ENCODE measurements around the gene BIN2. TPM values are rescaled to one million over a fixed set of nuclear protein-coding genes. Genes with fewer than 3 reads are reported as not detected.
"Not testable (repeated sequence)": the region's sequence is repeated elsewhere in the genome, so short reads cannot be mapped to it uniquely, and the experiment has no call there.

BIN2 gene
- total RNA-seq, 3 donors from 2014 or later (not counting 1 experiment from before 2014, with no cell fraction given): 443 to 495 (median 478) TPM

DNA sequence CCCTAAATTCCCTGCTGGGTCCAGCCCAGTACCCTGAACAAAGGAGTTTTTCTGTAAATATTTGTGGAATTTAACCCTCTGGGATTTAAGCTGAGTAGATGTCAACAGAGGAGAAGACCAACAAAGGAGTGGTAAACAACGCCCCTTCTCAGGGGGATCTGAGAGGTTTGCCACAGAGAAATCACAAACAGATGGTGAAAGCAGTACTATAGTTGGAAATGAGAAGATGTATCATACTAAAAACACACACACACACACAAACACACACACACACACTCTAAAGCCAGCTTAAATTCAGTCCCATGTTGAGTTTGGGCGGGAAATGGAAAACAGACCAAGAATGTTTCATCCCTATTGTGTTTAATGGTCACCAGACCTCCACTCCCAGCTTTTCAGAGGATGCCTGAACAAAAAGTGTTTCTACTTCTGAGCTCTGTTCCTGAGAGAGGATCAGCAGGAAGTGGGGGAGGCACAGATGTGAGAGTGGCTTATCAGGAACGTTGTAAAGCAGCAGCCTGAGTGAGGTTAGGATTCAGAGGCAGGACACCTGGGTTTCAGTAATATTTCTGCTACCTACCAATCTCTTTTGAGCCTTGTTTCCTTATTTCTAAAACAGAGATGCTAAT lies 3.2 kb downstream of the BIN2 start:
- Mint-ChIP-seq H3K27ac (peak overlapping the region; percentile 87 to 90), H3K4me3 (peak overlapping the region; percentile 94), H3K27me3 (ENCODE audit: low read depth in 2 of 2) (no peaks in the 10 kb centered on the region), H3K4me1 (peaks cover 89 to 91% of the 10 kb centered on the region in 2 donors), H3K36me3 (peaks cover 18% of the 10 kb centered on the region), H3K9me3 (no peaks in the 10 kb centered on the region)
- Histone ChIP-seq H3K4me3 (ENCODE audit: low read length) (peak overlapping the region; percentile 90), H3K4me1 (ENCODE audit: control insufficient read depth, insufficient read depth, low read length) (peaks cover 78% of the 10 kb centered on the region), H3K27me3 (ENCODE audit: control insufficient read depth, insufficient read depth, low read length) (no peaks in the 10 kb centered on the region), H3K9me3 (ENCODE audit: control insufficient read depth, insufficient read depth, low read length) (no peaks in the 10 kb centered on the region), H3K27ac (ENCODE audit: low read length) (peak overlapping the region; percentile 97), H3K36me3 (ENCODE audit: control insufficient read depth, insufficient read depth, low read length) (peaks cover 7% of the 10 kb centered on the region)
- intact Hi-C loops (cut with micrococcal nuclease): no loop called here
- 24% methylated on average over 3 of the region's 3 CpGs for WGBS (ENCODE audit: insufficient coverage)
- peak in 1 of 2 donors; percentile 47 for DNase-seq
- no peak for ATAC-seq
- TF ChIP-seq, protein P1, sequence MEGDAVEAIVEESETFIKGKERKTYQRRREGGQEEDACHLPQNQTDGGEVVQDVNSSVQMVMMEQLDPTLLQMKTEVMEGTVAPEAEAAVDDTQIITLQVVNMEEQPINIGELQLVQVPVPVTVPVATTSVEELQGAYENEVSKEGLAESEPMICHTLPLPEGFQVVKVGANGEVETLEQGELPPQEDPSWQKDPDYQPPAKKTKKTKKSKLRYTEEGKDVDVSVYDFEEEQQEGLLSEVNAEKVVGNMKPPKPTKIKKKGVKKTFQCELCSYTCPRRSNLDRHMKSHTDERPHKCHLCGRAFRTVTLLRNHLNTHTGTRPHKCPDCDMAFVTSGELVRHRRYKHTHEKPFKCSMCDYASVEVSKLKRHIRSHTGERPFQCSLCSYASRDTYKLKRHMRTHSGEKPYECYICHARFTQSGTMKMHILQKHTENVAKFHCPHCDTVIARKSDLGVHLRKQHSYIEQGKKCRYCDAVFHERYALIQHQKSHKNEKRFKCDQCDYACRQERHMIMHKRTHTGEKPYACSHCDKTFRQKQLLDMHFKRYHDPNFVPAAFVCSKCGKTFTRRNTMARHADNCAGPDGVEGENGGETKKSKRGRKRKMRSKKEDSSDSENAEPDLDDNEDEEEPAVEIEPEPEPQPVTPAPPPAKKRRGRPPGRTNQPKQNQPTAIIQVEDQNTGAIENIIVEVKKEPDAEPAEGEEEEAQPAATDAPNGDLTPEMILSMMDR (IDR thresholded peaks at IDR 0.05): no peak

- Histone ChIP-seq H3K4me1 (ENCODE audit: control insufficient read depth, insufficient read depth, low read length) (peaks cover 79% of the 10 kb centered on the region), H3K4me3 (ENCODE audit: low read length) (no peak overlapping the region), H3K36me3 (ENCODE audit: control insufficient read depth, insufficient read depth, low read length) (peaks cover 12% of the 10 kb centered on the region), H3K27ac (ENCODE audit: low read length) (peak overlapping the region; percentile 97), H3K27me3 (ENCODE audit: control insufficient read depth, insufficient read depth, low read length) (no peaks in the 10 kb centered on the region), H3K9me3 (ENCODE audit: control insufficient read depth, insufficient read depth, low read length) (no peaks in the 10 kb centered on the region)
- Mint-ChIP-seq H3K27ac (peak overlapping the region; percentile 87 to 90), H3K4me1 (peaks cover 89 to 90% of the 10 kb centered on the region in 2 donors), H3K4me3 (peak overlapping the region; percentile 94), H3K27me3 (ENCODE audit: low read depth in 2 of 2) (no peaks in the 10 kb centered on the region), H3K36me3 (peaks cover 18% of the 10 kb centered on the region), H3K9me3 (no peaks in the 10 kb centered on the region)
- DNase-seq (no peak), ATAC-seq (no peak)
- 57% methylated on average over 2 of the region's 4 CpGs for WGBS (ENCODE audit: insufficient coverage)
- intact Hi-C loops (cut with micrococcal nuclease): no loop called here
- TF ChIP-seq, protein P1 (IDR thresholded peaks at IDR 0.05): no peak
Observed at GRCh38 chr12:51320311-51320694, 3.7 kb downstream of the BIN2 start.

DNA sequence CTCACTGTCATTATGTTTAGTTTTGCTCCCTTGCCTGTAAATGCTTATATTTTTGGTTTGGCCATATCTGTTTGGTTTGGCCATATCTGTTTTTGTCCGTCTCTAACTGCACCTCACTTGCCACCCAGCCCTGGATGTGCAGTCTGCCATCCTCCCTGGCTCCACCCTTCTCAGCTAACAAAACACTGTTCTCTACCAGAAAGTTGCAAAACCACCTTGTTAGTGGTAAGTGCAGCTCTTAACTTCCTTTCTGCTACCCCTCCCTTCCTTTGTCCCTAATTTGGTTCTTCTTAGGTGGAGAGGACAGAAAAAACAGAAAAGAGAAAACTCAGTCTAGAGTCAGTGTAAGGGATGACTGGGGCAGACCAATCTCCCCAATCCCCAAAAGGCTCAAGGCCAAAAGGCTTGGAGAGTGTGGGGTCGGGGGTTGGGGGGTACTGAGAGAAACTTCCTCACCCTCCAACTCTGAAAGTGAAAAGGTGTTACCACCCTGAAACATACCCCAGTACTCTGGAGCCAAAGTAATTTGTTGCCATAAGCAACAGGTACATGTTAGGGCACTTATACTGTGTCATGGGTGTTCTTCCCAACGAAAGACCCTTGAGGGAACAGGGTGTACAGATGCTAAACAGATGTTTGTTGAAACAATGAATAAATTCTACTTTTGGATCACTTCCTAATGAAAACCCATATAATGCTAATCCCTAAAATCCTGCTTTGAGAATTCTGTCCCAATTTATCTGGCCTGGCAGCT lies 5.0 kb downstream of the BIN2 start:
- ATAC-seq: peak; percentile 75 to 90 (median 87)
- DNase-seq: peak; percentile 35 to 84

DNA sequence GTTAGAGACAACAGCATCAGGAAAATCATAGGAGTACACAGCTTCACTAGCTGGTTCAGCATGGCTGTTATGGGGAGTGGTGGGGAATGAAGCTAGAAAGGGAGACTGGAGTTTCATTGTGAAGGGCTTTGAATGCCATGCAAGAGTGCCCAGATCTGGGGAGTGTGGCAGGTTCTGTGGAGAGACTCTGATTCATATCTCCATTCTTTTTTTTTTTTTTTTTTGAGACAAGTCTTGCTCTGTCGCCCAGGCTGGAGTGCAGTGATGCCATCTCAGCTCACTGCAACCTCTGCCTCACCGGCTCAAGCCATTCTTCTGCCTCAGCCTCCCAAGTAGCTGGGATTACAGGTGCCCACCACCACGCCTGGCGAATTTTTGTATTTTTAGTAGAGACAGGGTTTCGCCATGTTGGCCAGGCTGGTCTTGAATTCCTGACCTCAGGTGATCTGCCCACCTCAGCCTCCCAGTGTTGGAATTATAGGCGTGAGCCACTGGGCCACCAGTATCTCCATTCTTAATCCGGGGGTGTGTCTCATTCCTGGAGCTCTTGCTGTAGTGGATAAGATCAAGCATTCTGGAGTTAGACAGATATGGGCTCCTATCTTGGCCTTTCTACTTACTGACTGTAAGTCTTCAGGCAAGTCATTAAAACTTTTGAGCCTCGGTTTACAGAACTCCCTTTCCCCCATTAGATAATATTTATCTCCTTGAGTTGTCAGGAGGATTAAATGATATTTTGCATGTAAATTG lies 5.7 kb downstream of the BIN2 start:
- H3K9me3 Mint-ChIP-seq, DNase-seq: not testable (repeated sequence)

More for the DNA sequence above, 5.0 kb downstream of the BIN2 start:
- Mint-ChIP-seq H3K9me3 (no peaks in the 10 kb centered on the region), H3K27ac (peak overlapping the region; percentile 87 to 90), H3K27me3 (ENCODE audit: low read depth in 2 of 2) (no peaks in the 10 kb centered on the region), H3K4me3 (peak overlapping the region; percentile 80), H3K4me1 (peaks cover 78 to 79% of the 10 kb centered on the region in 2 donors), H3K36me3 (peaks cover 18% of the 10 kb centered on the region)
- intact Hi-C loops (cut with micrococcal nuclease): loop anchor here (1.0 kb wide), 1 partner anchor 22 kb away; no protein-coding TSS in a partner anchor
- no peaks in the 10 kb centered on the region for H3K27me3 ChIP-seq (ENCODE audit: control insufficient read depth, insufficient read depth, low read length)
- peaks cover 12% of the 10 kb centered on the region for H3K36me3 ChIP-seq (ENCODE audit: control insufficient read depth, insufficient read depth, low read length)
- H3K4me3 ChIP-seq (ENCODE audit: low read length): peak overlapping the region; percentile 3
- peak overlapping the region; percentile 97 for H3K27ac ChIP-seq (ENCODE audit: low read length)
- 0% methylated on average over 1 of the region's 3 CpGs for WGBS (ENCODE audit: insufficient coverage)
- H3K9me3 ChIP-seq (ENCODE audit: control insufficient read depth, insufficient read depth, low read length): no peaks in the 10 kb centered on the region
- peaks cover 80% of the 10 kb centered on the region for H3K4me1 ChIP-seq (ENCODE audit: control insufficient read depth, insufficient read depth, low read length)
- TF ChIP-seq, protein P1 (IDR thresholded peaks at IDR 0.05): no peak

More for the DNA sequence above, 5.7 kb downstream of the BIN2 start:
- intact Hi-C loops (cut with micrococcal nuclease); H3K27me3 Mint-ChIP-seq (ENCODE audit: low read depth in 2 of 2); H3K9me3 ChIP-seq (ENCODE audit: control insufficient read depth, insufficient read depth, low read length); H3K27me3 ChIP-seq (ENCODE audit: control insufficient read depth, insufficient read depth, low read length); ATAC-seq; H3K4me3 ChIP-seq (ENCODE audit: low read length): not testable (repeated sequence)
- Mint-ChIP-seq H3K4me1 (peaks cover 78 to 81% of the 10 kb centered on the region in 2 donors), H3K27ac (peak overlapping the region; percentile 87 to 90), H3K36me3 (peaks cover 17% of the 10 kb centered on the region), H3K4me3 (peak overlapping the region; percentile 80)
- H3K4me1 ChIP-seq (ENCODE audit: control insufficient read depth, insufficient read depth, low read length): peaks cover 87% of the 10 kb centered on the region
- WGBS (ENCODE audit: insufficient coverage): 70% methylated on average over 7 of the region's 8 CpGs
- peaks cover 17% of the 10 kb centered on the region for H3K36me3 ChIP-seq (ENCODE audit: control insufficient read depth, insufficient read depth, low read length)
- peak overlapping the region; percentile 97 for H3K27ac ChIP-seq (ENCODE audit: low read length)

All from natural killer cell (primary cell).